ENCODE measurements around the gene MTR. TPM values are rescaled to one million over a fixed set of nuclear protein-coding genes. Genes with fewer than 3 reads are reported as not detected.
A peak's percentile ranks its signal among the peaks of the same experiment; 100 is the strongest.

Gene MTR
- total and polyA plus RNA-seq, 2 experiments from 2014 or later: 17.2 to 25.9 TPM

DNA sequence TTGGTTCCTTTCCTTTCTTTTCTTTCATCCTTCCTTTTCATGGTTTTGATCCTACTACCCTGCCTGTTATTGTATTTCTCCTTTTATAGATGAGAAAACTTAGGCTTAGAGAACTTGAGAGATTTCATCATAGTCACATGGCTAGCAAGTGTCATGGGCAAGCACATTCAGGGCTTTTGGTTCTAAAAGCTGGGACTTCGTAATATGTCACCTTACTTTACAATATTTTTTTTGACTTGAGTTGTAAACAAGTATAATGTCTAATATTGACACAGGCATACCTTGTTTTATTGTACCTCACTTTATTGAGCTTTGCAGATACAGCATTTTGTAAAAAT lies 70.7 kb downstream of the MTR start:
- DNase-seq: no peak
- no peaks in the 10 kb centered on the region for H3K27me3 ChIP-seq (replicated peaks; ENCODE audit: insufficient read depth)
- TF ChIP-seq EZH2 (IDR thresholded peaks at IDR 0.05; ENCODE audit: insufficient read depth, poor library complexity, severe bottlenecking): no peak
- TF ChIP-seq EZH2phosphoT487 (IDR thresholded peaks at IDR 0.05; ENCODE audit: insufficient read depth, low read depth): no peak
- no peak overlapping the region for H3K9ac ChIP-seq
- H3K4me3 ChIP-seq: no peak overlapping the region
- H3K4me2 ChIP-seq (ENCODE audit: unreplicated experiment): no peak overlapping the region
- H3K79me2 ChIP-seq (ENCODE audit: insufficient read depth): no peaks in the 10 kb centered on the region
- H3K9me2 ChIP-seq (ENCODE audit: insufficient read depth): no peaks in the 10 kb centered on the region
- peaks cover 8% of the 10 kb centered on the region for H3K36me3 ChIP-seq (ENCODE audit: low read depth)
- H2AFZ ChIP-seq: no peak overlapping the region
- H4K20me1 ChIP-seq (ENCODE audit: insufficient read depth): no peaks in the 10 kb centered on the region
- no peaks in the 10 kb centered on the region for H3K9me3 ChIP-seq (ENCODE audit: low read depth)
- WGBS, 2 experiments (ENCODE audit: low coverage in 1 of 2, low lambda C conversion rate in 2 of 2, missing lambda C conversion rate in 2 of 2): 96 to 100% methylated on average over 1 of the region's 1 CpG
- in situ Hi-C loops (cut with MboI): no loop called here
- H3K27ac ChIP-seq: no peak overlapping the region
- peaks cover 7% of the 10 kb centered on the region for H3K4me1 ChIP-seq (ENCODE audit: insufficient read depth)
- no peaks in the 10 kb centered on the region for H3F3A ChIP-seq (ENCODE audit: insufficient read depth)

DNA sequence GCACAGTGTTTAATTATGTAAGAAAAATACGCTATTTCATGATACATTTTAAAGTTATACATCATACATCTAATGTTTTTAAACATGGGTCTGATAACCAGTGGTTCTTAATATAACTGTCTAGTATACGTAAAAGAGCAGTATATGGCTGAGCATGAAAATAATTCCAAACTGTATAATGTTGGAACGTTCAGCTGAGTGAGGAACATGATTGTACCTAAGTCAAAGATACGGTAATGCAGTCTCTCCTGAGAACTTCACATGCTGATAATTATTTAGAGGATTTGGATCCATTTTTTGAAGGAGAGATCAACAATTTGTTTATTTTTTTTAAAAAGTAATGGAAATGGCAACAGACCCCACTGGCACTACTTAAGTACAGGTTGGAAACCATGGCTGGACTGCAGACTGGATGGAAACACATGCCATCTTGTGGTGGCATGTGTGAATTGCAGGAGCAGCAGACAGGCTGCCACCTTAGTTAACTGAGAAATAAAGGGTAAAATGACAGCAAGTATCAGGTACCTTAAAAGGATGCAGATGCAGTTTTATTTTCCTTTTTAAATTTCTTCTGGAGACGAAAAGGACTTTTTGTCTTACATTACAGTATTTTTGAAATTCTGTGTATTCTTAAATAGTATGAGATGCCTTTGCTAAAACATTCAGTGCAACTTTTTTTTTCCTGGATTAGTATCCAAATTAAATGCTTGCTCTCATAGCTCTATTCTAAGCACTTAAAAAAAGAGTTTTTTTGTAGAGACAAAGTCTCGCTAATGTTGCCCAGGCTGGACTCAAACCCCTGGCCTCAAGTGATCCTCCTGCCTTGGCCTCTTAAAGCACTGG lies 73.8 kb downstream of the MTR start:
- Histone ChIP-seq H3F3A (ENCODE audit: insufficient read depth) (no peaks in the 10 kb centered on the region), H3K4me3 (no peak overlapping the region), H3K4me1 (ENCODE audit: insufficient read depth) (no peaks in the 10 kb centered on the region), H3K4me2 (ENCODE audit: unreplicated experiment) (no peak overlapping the region), H3K9me2 (ENCODE audit: insufficient read depth) (no peaks in the 10 kb centered on the region), H2AFZ (no peak overlapping the region), H3K36me3 (ENCODE audit: low read depth) (peaks cover 15% of the 10 kb centered on the region; the same call in 1 of the 2 replicates), H3K27me3 (replicated peaks; ENCODE audit: insufficient read depth) (no peaks in the 10 kb centered on the region), H3K9ac (no peak overlapping the region), H4K20me1 (ENCODE audit: insufficient read depth) (no peaks in the 10 kb centered on the region), H3K79me2 (ENCODE audit: insufficient read depth) (no peaks in the 10 kb centered on the region), H3K9me3 (ENCODE audit: low read depth) (no peaks in the 10 kb centered on the region), H3K27ac (no peak overlapping the region)
- 75 to 77% methylated on average over 6 of the region's 6 CpGs for WGBS, 2 experiments (ENCODE audit: low coverage in 1 of 2, low lambda C conversion rate in 2 of 2, missing lambda C conversion rate in 2 of 2)
- TF ChIP-seq EZH2phosphoT487 (IDR thresholded peaks at IDR 0.05; ENCODE audit: insufficient read depth, low read depth) (no peak), EZH2 (IDR thresholded peaks at IDR 0.05; ENCODE audit: insufficient read depth, poor library complexity, severe bottlenecking) (no peak)
- peak; percentile 70 for DNase-seq
- in situ Hi-C loops (cut with MboI): no loop called here

DNA sequence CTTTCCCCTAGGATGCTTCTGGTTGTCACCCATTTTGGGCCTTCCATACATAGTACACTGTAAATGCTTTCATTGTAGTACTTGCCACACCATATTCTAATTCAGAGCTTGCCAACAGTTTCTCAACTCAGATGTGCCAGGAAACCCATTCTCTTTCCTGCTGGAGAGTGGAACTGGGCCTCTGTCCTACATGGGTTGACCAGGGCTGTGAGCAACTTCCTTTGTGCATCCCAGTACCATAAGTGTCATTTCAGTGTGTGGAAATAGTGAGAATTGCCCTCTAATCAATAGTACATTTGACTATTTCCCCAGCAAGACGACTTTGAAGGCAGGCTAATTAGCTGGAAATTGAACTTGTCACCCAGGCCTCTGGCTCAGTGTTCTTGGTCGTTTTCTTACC lies 74.8 kb downstream of the MTR start:
- Histone ChIP-seq H2AFZ (no peak overlapping the region), H4K20me1 (ENCODE audit: insufficient read depth) (no peaks in the 10 kb centered on the region), H3K9me2 (ENCODE audit: insufficient read depth) (no peaks in the 10 kb centered on the region), H3K9ac (no peak overlapping the region), H3K9me3 (ENCODE audit: low read depth) (no peaks in the 10 kb centered on the region), H3K27ac (no peak overlapping the region), H3K4me2 (ENCODE audit: unreplicated experiment) (no peak overlapping the region), H3K4me1 (ENCODE audit: insufficient read depth) (no peaks in the 10 kb centered on the region), H3F3A (ENCODE audit: insufficient read depth) (no peaks in the 10 kb centered on the region), H3K4me3 (no peak overlapping the region), H3K79me2 (ENCODE audit: insufficient read depth) (no peaks in the 10 kb centered on the region), H3K27me3 (replicated peaks; ENCODE audit: insufficient read depth) (no peaks in the 10 kb centered on the region), H3K36me3 (ENCODE audit: low read depth) (peaks cover 22% of the 10 kb centered on the region; the same call in 1 of the 2 replicates)
- TF ChIP-seq EZH2 (IDR thresholded peaks at IDR 0.05; ENCODE audit: insufficient read depth, poor library complexity, severe bottlenecking): no peak
- no peak for TF ChIP-seq EZH2phosphoT487 (IDR thresholded peaks at IDR 0.05; ENCODE audit: insufficient read depth, low read depth)
- no peak for DNase-seq
- in situ Hi-C loops (cut with MboI): no loop called here
- 32 to 39% methylated on average over 2 of the region's 2 CpGs for WGBS, 2 experiments (ENCODE audit: low coverage in 1 of 2, low lambda C conversion rate in 2 of 2, missing lambda C conversion rate in 2 of 2)

DNA sequence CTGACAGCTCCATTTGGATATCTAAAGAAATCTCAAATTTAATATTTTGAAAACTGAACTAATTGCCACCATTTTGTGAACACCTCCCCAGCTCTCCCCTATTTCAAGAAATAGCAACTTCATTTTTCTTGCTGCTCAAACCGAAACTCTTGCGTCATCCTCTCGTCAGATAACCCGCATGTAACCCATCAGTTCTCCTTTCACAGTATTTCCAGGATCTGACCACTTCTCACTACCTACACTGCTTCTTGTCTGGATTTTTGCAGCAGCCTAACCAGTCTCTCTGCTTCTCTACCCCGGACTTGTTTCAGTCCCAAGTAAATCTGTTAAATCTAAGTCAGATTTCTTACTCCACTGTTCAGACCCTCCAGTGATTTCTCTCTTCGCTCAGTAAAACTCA lies 75.6 kb downstream of the MTR start:
- H3K36me3 ChIP-seq (ENCODE audit: low read depth): peaks cover 28% of the 10 kb centered on the region; the same call in 1 of the 2 replicates
- in situ Hi-C loops (cut with MboI): no loop called here
- WGBS, 2 experiments (ENCODE audit: low coverage in 1 of 2, low lambda C conversion rate in 2 of 2, missing lambda C conversion rate in 2 of 2): 94 to 97% methylated on average over 6 of the region's 6 CpGs

More for the DNA sequence above, 75.6 kb downstream of the MTR start:
- Histone ChIP-seq H3K9ac (no peak overlapping the region), H3K4me3 (no peak overlapping the region), H3K4me1 (ENCODE audit: insufficient read depth) (no peaks in the 10 kb centered on the region), H3K79me2 (ENCODE audit: insufficient read depth) (no peaks in the 10 kb centered on the region), H3K27me3 (replicated peaks; ENCODE audit: insufficient read depth) (no peaks in the 10 kb centered on the region), H3F3A (ENCODE audit: insufficient read depth) (no peaks in the 10 kb centered on the region), H3K27ac (no peak overlapping the region), H3K4me2 (ENCODE audit: unreplicated experiment) (no peak overlapping the region), H3K9me2 (ENCODE audit: insufficient read depth) (no peaks in the 10 kb centered on the region), H2AFZ (no peak overlapping the region), H4K20me1 (ENCODE audit: insufficient read depth) (no peaks in the 10 kb centered on the region), H3K9me3 (ENCODE audit: low read depth) (no peaks in the 10 kb centered on the region)
- DNase-seq: no peak
- TF ChIP-seq EZH2 (IDR thresholded peaks at IDR 0.05; ENCODE audit: insufficient read depth, poor library complexity, severe bottlenecking) (no peak), EZH2phosphoT487 (IDR thresholded peaks at IDR 0.05; ENCODE audit: insufficient read depth, low read depth) (no peak)
